ENCODE results near the gene DTX1. TPM values are rescaled to one million over a fixed set of nuclear protein-coding genes. Genes with fewer than 3 reads are reported as not detected.

DTX1 gene
- total RNA-seq, 1 donor from 2014 or later: 4.6 TPM

DNA sequence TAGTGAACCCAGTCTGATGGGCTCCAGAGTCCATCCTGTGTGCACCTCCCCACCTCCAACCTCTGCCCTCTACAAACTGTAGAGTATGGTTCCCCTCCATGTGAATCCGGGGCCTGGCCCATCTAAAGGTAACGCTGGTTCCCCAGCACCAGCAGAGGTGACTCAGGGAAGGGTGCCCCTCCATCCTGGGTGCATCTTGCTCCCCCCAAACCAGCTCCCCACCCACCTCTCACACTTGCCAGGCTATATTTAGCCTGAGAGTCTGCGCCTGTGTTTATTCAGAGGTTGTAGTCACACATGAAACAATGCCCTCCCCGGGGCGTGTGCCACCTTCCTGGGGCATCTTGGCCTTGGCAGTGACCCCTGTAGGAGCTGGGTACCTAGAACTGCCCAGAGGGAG is 52.8 kb downstream of the DTX1 start:
- no peak overlapping the region for H3K27ac Mint-ChIP-seq (ENCODE audit: unreplicated experiment)
- Histone ChIP-seq H3K4me3 (ENCODE audit: insufficient read depth, low read depth, low read length) (no peak overlapping the region), H3K27ac (ENCODE audit: low read depth, low read length) (no peak overlapping the region), H3K4me1 (ENCODE audit: insufficient read depth, low read length) (no peaks in the 10 kb centered on the region), H2AFZ (ENCODE audit: low read depth, low read length) (no peak overlapping the region), H3K4me2 (ENCODE audit: low read length) (no peak overlapping the region), H3K9ac (ENCODE audit: low read length) (no peak overlapping the region), H4K20me1 (ENCODE audit: insufficient read depth, low read length) (no peaks in the 10 kb centered on the region), H3K36me3 (ENCODE audit: insufficient read depth, low read length) (no peaks in the 10 kb centered on the region), H3K79me2 (ENCODE audit: insufficient read depth, low read length) (no peaks in the 10 kb centered on the region), H3K9me3 (ENCODE audit: insufficient read depth, low read depth, low read length) (no peaks in the 10 kb centered on the region), H3K27me3 (ENCODE audit: insufficient read depth, low read length) (peaks cover 11% of the 10 kb centered on the region)
- H3K36me3 Mint-ChIP-seq (ENCODE audit: low read depth, unreplicated experiment): no peaks in the 10 kb centered on the region
- H3K4me3 Mint-ChIP-seq (ENCODE audit: unreplicated experiment): no peak overlapping the region
- peaks cover 68% of the 10 kb centered on the region for H3K27me3 Mint-ChIP-seq (ENCODE audit: low read depth, unreplicated experiment)
- DNase-seq (ENCODE audit: low read depth): no peak
- TF ChIP-seq, protein P1, sequence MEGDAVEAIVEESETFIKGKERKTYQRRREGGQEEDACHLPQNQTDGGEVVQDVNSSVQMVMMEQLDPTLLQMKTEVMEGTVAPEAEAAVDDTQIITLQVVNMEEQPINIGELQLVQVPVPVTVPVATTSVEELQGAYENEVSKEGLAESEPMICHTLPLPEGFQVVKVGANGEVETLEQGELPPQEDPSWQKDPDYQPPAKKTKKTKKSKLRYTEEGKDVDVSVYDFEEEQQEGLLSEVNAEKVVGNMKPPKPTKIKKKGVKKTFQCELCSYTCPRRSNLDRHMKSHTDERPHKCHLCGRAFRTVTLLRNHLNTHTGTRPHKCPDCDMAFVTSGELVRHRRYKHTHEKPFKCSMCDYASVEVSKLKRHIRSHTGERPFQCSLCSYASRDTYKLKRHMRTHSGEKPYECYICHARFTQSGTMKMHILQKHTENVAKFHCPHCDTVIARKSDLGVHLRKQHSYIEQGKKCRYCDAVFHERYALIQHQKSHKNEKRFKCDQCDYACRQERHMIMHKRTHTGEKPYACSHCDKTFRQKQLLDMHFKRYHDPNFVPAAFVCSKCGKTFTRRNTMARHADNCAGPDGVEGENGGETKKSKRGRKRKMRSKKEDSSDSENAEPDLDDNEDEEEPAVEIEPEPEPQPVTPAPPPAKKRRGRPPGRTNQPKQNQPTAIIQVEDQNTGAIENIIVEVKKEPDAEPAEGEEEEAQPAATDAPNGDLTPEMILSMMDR (IDR thresholded peaks at IDR 0.05; ENCODE audit: insufficient read depth, low read depth, low read length): no peak
- TF ChIP-seq EZH2 (IDR thresholded peaks at IDR 0.05; ENCODE audit: insufficient read depth, low read length): no peak
- FAIRE-seq: no peak
- H3K9me3 Mint-ChIP-seq (ENCODE audit: unreplicated experiment): no peaks in the 10 kb centered on the region
- H3K4me1 Mint-ChIP-seq (ENCODE audit: low read depth, unreplicated experiment): no peaks in the 10 kb centered on the region

DNA sequence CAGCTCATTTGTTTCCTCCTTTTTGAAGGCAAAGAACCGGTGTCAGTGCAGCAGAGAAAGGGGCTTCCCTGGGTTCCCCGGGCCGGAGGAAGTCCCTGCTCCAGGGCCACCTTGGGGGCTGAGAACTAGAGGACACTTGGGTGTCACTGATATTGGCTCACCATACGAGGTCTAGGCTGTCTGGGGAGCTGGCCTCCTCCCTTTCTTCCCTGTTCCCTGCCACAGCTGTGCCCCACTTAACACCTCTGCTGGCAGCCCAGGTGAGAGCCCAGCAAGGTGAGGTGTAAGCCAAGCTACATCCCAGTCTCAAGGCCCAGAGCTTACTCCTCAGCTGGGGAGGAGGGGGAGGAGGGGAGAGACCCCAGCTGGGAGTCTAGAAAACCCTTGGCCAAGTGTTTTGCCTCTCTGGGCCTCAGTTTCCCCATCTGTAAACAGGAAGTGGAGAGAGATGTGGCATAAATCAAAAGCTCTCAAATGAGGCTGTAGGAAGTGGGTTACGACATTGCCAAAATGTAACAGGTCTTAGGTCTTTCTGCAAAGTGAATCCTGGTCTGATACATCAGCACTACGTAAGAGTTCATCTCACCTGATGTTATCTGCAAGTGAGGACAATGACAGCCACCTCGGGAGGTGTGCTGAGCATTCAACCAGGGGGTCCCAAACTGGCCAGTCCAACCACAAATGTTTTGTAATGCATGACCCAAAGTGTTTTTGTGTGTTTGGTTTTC is 53.5 kb downstream of the DTX1 start:
- Histone ChIP-seq H3K27ac (ENCODE audit: low read depth, low read length) (no peak overlapping the region), H3K36me3 (ENCODE audit: insufficient read depth, low read length) (no peaks in the 10 kb centered on the region), H2AFZ (ENCODE audit: low read depth, low read length) (no peak overlapping the region), H3K4me2 (ENCODE audit: low read length) (no peak overlapping the region), H3K9me3 (ENCODE audit: insufficient read depth, low read depth, low read length) (no peaks in the 10 kb centered on the region), H3K27me3 (ENCODE audit: insufficient read depth, low read length) (peaks cover 11% of the 10 kb centered on the region), H3K9ac (ENCODE audit: low read length) (no peak overlapping the region), H4K20me1 (ENCODE audit: insufficient read depth, low read length) (no peaks in the 10 kb centered on the region), H3K79me2 (ENCODE audit: insufficient read depth, low read length) (no peaks in the 10 kb centered on the region), H3K4me1 (ENCODE audit: insufficient read depth, low read length) (no peaks in the 10 kb centered on the region), H3K4me3 (ENCODE audit: insufficient read depth, low read depth, low read length) (no peak overlapping the region)
- H3K4me1 Mint-ChIP-seq (ENCODE audit: low read depth, unreplicated experiment): no peaks in the 10 kb centered on the region
- DNase-seq (ENCODE audit: low read depth) (no peak), FAIRE-seq (no peak)
- no peaks in the 10 kb centered on the region for H3K36me3 Mint-ChIP-seq (ENCODE audit: low read depth, unreplicated experiment)
- TF ChIP-seq EZH2 (IDR thresholded peaks at IDR 0.05; ENCODE audit: insufficient read depth, low read length): no peak
- TF ChIP-seq, protein P1 (IDR thresholded peaks at IDR 0.05; ENCODE audit: insufficient read depth, low read depth, low read length): no peak
- H3K9me3 Mint-ChIP-seq (ENCODE audit: unreplicated experiment): no peaks in the 10 kb centered on the region
- H3K27ac Mint-ChIP-seq (ENCODE audit: unreplicated experiment): no peak overlapping the region
- H3K27me3 Mint-ChIP-seq (ENCODE audit: low read depth, unreplicated experiment): peaks cover 62% of the 10 kb centered on the region
- H3K4me3 Mint-ChIP-seq (ENCODE audit: unreplicated experiment): no peak overlapping the region

DNA sequence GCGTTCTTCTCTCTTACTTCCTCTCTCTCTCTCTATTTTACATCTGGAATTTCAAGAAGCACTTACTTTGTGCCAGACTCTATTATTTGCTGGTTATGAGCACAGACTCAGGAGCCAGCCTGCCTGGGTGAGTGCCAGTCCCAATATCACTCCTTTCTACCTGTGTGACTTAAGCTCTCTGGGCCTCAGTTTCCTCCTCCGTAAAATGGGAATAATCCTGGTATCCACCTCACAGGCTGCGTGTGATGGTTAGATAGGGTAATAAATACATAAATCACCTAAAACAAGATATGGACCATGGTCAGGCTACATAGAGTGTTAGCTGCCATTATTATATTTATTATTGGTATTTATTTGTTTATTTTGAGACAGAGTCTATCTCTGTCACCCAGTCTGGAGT is 54.7 kb downstream of the DTX1 start:
- Histone ChIP-seq H4K20me1 (ENCODE audit: insufficient read depth, low read length) (no peaks in the 10 kb centered on the region), H3K4me3 (ENCODE audit: insufficient read depth, low read depth, low read length) (no peak overlapping the region), H2AFZ (ENCODE audit: low read depth, low read length) (no peak overlapping the region), H3K9me3 (ENCODE audit: insufficient read depth, low read depth, low read length) (no peaks in the 10 kb centered on the region), H3K27ac (ENCODE audit: low read depth, low read length) (no peak overlapping the region), H3K4me1 (ENCODE audit: insufficient read depth, low read length) (no peaks in the 10 kb centered on the region), H3K27me3 (ENCODE audit: insufficient read depth, low read length) (peaks cover 8% of the 10 kb centered on the region), H3K36me3 (ENCODE audit: insufficient read depth, low read length) (no peaks in the 10 kb centered on the region), H3K4me2 (ENCODE audit: low read length) (no peak overlapping the region), H3K9ac (ENCODE audit: low read length) (no peak overlapping the region), H3K79me2 (ENCODE audit: insufficient read depth, low read length) (no peaks in the 10 kb centered on the region)
- TF ChIP-seq EZH2 (IDR thresholded peaks at IDR 0.05; ENCODE audit: insufficient read depth, low read length): no peak
- TF ChIP-seq, protein P1 (IDR thresholded peaks at IDR 0.05; ENCODE audit: insufficient read depth, low read depth, low read length): no peak
- H3K36me3 Mint-ChIP-seq (ENCODE audit: low read depth, unreplicated experiment): no peaks in the 10 kb centered on the region
- DNase-seq (ENCODE audit: low read depth): no peak
- H3K27ac Mint-ChIP-seq (ENCODE audit: unreplicated experiment): no peak overlapping the region
- no peaks in the 10 kb centered on the region for H3K9me3 Mint-ChIP-seq (ENCODE audit: unreplicated experiment)
- H3K4me3 Mint-ChIP-seq (ENCODE audit: unreplicated experiment): no peak overlapping the region
- no peaks in the 10 kb centered on the region for H3K4me1 Mint-ChIP-seq (ENCODE audit: low read depth, unreplicated experiment)
- no peak for FAIRE-seq
- peaks cover 59% of the 10 kb centered on the region for H3K27me3 Mint-ChIP-seq (ENCODE audit: low read depth, unreplicated experiment)
